Activated T-cell treated with anti-CD3 and anti-CD28 coated beads, Interleukin-2, amount 50 U/mL, for 4 hours (primary cell): ENCODE data around the gene ARRDC4. TPM values are rescaled to one million over a fixed set of nuclear protein-coding genes. Genes with fewer than 3 reads are reported as not detected.
A peak's percentile ranks its signal among the peaks of the same experiment; 100 is the strongest.
"Not testable (repeated sequence)": the region's sequence is repeated elsewhere in the genome, so short reads cannot be mapped to it uniquely, and the experiment has no call there.

Experiments
- ATAC-seq, 2 donors: fragments of 200-7000 bp; cut with Tn5 transposase; one replicate each; pipeline ENCODE4 v1.10.0; 2021
- DNase-seq: peaks from one replicate; pipeline ENCODE4 v3.0.0-alpha.2; 2020
- H3K27me3 Mint-ChIP-seq: one replicate; pipeline ENCODE4 v1.8.0; 2021; ENCODE audit warnings: low read depth, mixed read lengths
- H3K36me3 Mint-ChIP-seq: one replicate; pipeline ENCODE4 v1.8.0; 2022; ENCODE audit warnings: mixed read lengths; ENCODE audit not compliant: insufficient read depth
- H3K4me1 Mint-ChIP-seq: one replicate; pipeline ENCODE4 v1.8.0; 2021; ENCODE audit warnings: low read depth, mixed read lengths
- H3K4me3 Mint-ChIP-seq: one replicate; pipeline ENCODE4 v1.8.0; 2021; ENCODE audit warnings: mild to moderate bottlenecking, moderate library complexity, mixed read lengths
- H3K9me3 Mint-ChIP-seq: one replicate; pipeline ENCODE4 v1.8.0; 2021; ENCODE audit warnings: mixed read lengths
- total RNA-seq, 3 donors: library from RNA; stranded (reverse); gene quantifications; one replicate each; pipeline ENCODE4 v1.2.1, GENCODE V29; 2021

The ARRDC4 gene
- total RNA-seq, 3 donors from 2014 or later, result 2.2 to 3.5 (median 3.3) TPM

- Mint-ChIP-seq H3K9me3 (no peaks in the 10 kb centered on the region), H3K4me1 (peaks cover 5% of the 10 kb centered on the region), H3K27me3 (no peaks in the 10 kb centered on the region), H3K4me3 (no peak overlapping the region), H3K36me3 (no peaks in the 10 kb centered on the region)
- DNase-seq (no peak), ATAC-seq (no peak)
These were observed 18.1 kb downstream of the ARRDC4 start for GRCh38 chr15:97978401-97979139.

- DNase-seq (no peak), ATAC-seq (no peak)
- H3K36me3 Mint-ChIP-seq, result no peaks in the 10 kb centered on the region
- peaks cover 5% of the 10 kb centered on the region for H3K4me1 Mint-ChIP-seq
- H3K4me3 Mint-ChIP-seq, result no peak overlapping the region
- no peaks in the 10 kb centered on the region for H3K9me3 Mint-ChIP-seq
- H3K27me3 Mint-ChIP-seq, result no peaks in the 10 kb centered on the region
These were observed 18.6 kb downstream of the ARRDC4 start for GRCh38 chr15:97979140-97979520.

- no peak overlapping the region for H3K4me3 Mint-ChIP-seq
- H3K27me3 Mint-ChIP-seq, result no peaks in the 10 kb centered on the region
- H3K36me3 Mint-ChIP-seq, result no peaks in the 10 kb centered on the region
- H3K9me3 Mint-ChIP-seq, result peaks cover 4% of the 10 kb centered on the region
- H3K4me1 Mint-ChIP-seq, result peaks cover 5% of the 10 kb centered on the region
- DNase-seq, result no peak
- no peak for ATAC-seq
These were observed 20.6 kb downstream of the ARRDC4 start for GRCh38 chr15:97981058-97981457.

- ATAC-seq (no peak), DNase-seq (no peak)
- peaks cover 10% of the 10 kb centered on the region for H3K9me3 Mint-ChIP-seq
- no peak overlapping the region for H3K4me3 Mint-ChIP-seq
- no peaks in the 10 kb centered on the region for H3K27me3 Mint-ChIP-seq
- H3K4me1 Mint-ChIP-seq, result peaks cover 5% of the 10 kb centered on the region
- H3K36me3 Mint-ChIP-seq, result no peaks in the 10 kb centered on the region
These were observed 21.3 kb downstream of the ARRDC4 start for GRCh38 chr15:97981758-97982157.

GRCh38 chr15:97984157-97984556, 23.7 kb downstream of the ARRDC4 start:
- H3K4me1 Mint-ChIP-seq, result peaks cover 5% of the 10 kb centered on the region

GRCh38 chr15:97985979-97986378, 25.5 kb downstream of the ARRDC4 start:
- not testable (repeated sequence) for H3K4me3 Mint-ChIP-seq, H3K27me3 Mint-ChIP-seq, H3K36me3 Mint-ChIP-seq

More at GRCh38 chr15:97984157-97984556, 23.7 kb downstream of the ARRDC4 start:
- Mint-ChIP-seq H3K4me3 (no peak overlapping the region), H3K36me3 (no peaks in the 10 kb centered on the region), H3K27me3 (no peaks in the 10 kb centered on the region), H3K9me3 (peaks cover 17% of the 10 kb centered on the region)
- DNase-seq (no peak), ATAC-seq (no peak)

GRCh38 chr15:97986781-97987180, 26.3 kb downstream of the ARRDC4 start:
- ATAC-seq, result no peak
- Mint-ChIP-seq H3K4me1 (no peaks in the 10 kb centered on the region), H3K9me3 (peaks cover 25% of the 10 kb centered on the region), H3K4me3 (no peak overlapping the region), H3K27me3 (no peaks in the 10 kb centered on the region), H3K36me3 (no peaks in the 10 kb centered on the region)
- no peak for DNase-seq

More at GRCh38 chr15:97985979-97986378, 25.5 kb downstream of the ARRDC4 start:
- ATAC-seq, H3K4me1 Mint-ChIP-seq, DNase-seq: not testable (repeated sequence)
- peaks cover 25% of the 10 kb centered on the region for H3K9me3 Mint-ChIP-seq

GRCh38 chr15:97989299-97989698, 28.8 kb downstream of the ARRDC4 start:
- H3K9me3 Mint-ChIP-seq, result peaks cover 25% of the 10 kb centered on the region
- DNase-seq (no peak), ATAC-seq (no peak)
- no peaks in the 10 kb centered on the region for H3K4me1 Mint-ChIP-seq
- no peaks in the 10 kb centered on the region for H3K36me3 Mint-ChIP-seq
- no peak overlapping the region for H3K4me3 Mint-ChIP-seq
- H3K27me3 Mint-ChIP-seq, result no peaks in the 10 kb centered on the region

- ATAC-seq (no peak), DNase-seq (no peak)
- Mint-ChIP-seq H3K9me3 (peaks cover 15% of the 10 kb centered on the region), H3K4me3 (no peak overlapping the region), H3K36me3 (no peaks in the 10 kb centered on the region), H3K4me1 (peaks cover 11% of the 10 kb centered on the region), H3K27me3 (no peaks in the 10 kb centered on the region)
These were observed 31.6 kb downstream of the ARRDC4 start for GRCh38 chr15:97991972-97992541.

GRCh38 chr15:97992823-97993222, 32.3 kb downstream of the ARRDC4 start:
- DNase-seq (no peak), ATAC-seq (no peak)
- no peaks in the 10 kb centered on the region for H3K36me3 Mint-ChIP-seq
- H3K4me1 Mint-ChIP-seq, result peaks cover 11% of the 10 kb centered on the region
- no peak overlapping the region for H3K4me3 Mint-ChIP-seq
- no peaks in the 10 kb centered on the region for H3K27me3 Mint-ChIP-seq
- H3K9me3 Mint-ChIP-seq, result peaks cover 15% of the 10 kb centered on the region

GRCh38 chr15:97993310-97993738, 32.8 kb downstream of the ARRDC4 start:
- Mint-ChIP-seq H3K36me3 (no peaks in the 10 kb centered on the region), H3K4me3 (no peak overlapping the region), H3K9me3 (peaks cover 11% of the 10 kb centered on the region), H3K27me3 (no peaks in the 10 kb centered on the region), H3K4me1 (peaks cover 11% of the 10 kb centered on the region)
- DNase-seq (no peak), ATAC-seq (peak in 1 of 2 donors; percentile 28)

GRCh38 chr15:97994236-97994635, 33.7 kb downstream of the ARRDC4 start:
- Mint-ChIP-seq H3K36me3 (no peaks in the 10 kb centered on the region), H3K27me3 (no peaks in the 10 kb centered on the region), H3K4me1 (peaks cover 11% of the 10 kb centered on the region), H3K9me3 (peaks cover 10% of the 10 kb centered on the region), H3K4me3 (no peak overlapping the region)
- no peak for DNase-seq
- no peak for ATAC-seq

GRCh38 chr15:97995192-97995591, 34.7 kb downstream of the ARRDC4 start:
- H3K4me3 Mint-ChIP-seq, result no peak overlapping the region
- no peak for DNase-seq
- H3K27me3 Mint-ChIP-seq, result no peaks in the 10 kb centered on the region
- no peaks in the 10 kb centered on the region for H3K36me3 Mint-ChIP-seq
- peaks cover 11% of the 10 kb centered on the region for H3K4me1 Mint-ChIP-seq
- peaks cover 6% of the 10 kb centered on the region for H3K9me3 Mint-ChIP-seq
- no peak for ATAC-seq

- ATAC-seq (no peak), DNase-seq (no peak)
- Mint-ChIP-seq H3K4me1 (peaks cover 11% of the 10 kb centered on the region), H3K36me3 (no peaks in the 10 kb centered on the region), H3K27me3 (no peaks in the 10 kb centered on the region), H3K9me3 (peaks cover 3% of the 10 kb centered on the region), H3K4me3 (no peak overlapping the region)
These were observed 35.5 kb downstream of the ARRDC4 start for GRCh38 chr15:97995881-97996603.
